Left forelimb (tissue), 1 donor: ENCODE results near the gene CMKLR1.
A peak's percentile ranks its signal among the peaks of the same experiment; 100 is the strongest.

Experiments used
- DNase-seq: peaks from one replicate; pipeline ENCODE4 v3.0.0-alpha.2; 2018; ENCODE audit warnings: low spot score

CMKLR1 gene

GRCh38 chr12:108315486-108316105, 23.5 kb downstream of the CMKLR1 start:
- no peak for DNase-seq

- no peak for DNase-seq
Observed at GRCh38 chr12:108313606-108314351, 25.3 kb downstream of the CMKLR1 start.

GRCh38 chr12:108313241-108313605, 25.9 kb downstream of the CMKLR1 start:
- no peak for DNase-seq

- DNase-seq: no peak
Observed at GRCh38 chr12:108312693-108313189, 26.4 kb downstream of the CMKLR1 start.

- DNase-seq: no peak
Observed at GRCh38 chr12:108312073-108312659, 26.9 kb downstream of the CMKLR1 start.

- no peak for DNase-seq
Observed at GRCh38 chr12:108311605-108312004, 27.5 kb downstream of the CMKLR1 start.

GRCh38 chr12:108310489-108310888, 28.6 kb downstream of the CMKLR1 start:
- DNase-seq: no peak

GRCh38 chr12:108309674-108310312, 29.3 kb downstream of the CMKLR1 start:
- DNase-seq: no peak

GRCh38 chr12:108308395-108309085, 30.6 kb downstream of the CMKLR1 start:
- DNase-seq: no peak

- no peak for DNase-seq
Observed at GRCh38 chr12:108307006-108307405, 32.1 kb downstream of the CMKLR1 start.

GRCh38 chr12:108306506-108306905, 32.6 kb downstream of the CMKLR1 start:
- DNase-seq: no peak

GRCh38 chr12:108305991-108306501, 33.1 kb downstream of the CMKLR1 start:
- no peak for DNase-seq

GRCh38 chr12:108305520-108305919, 33.6 kb downstream of the CMKLR1 start:
- peak; percentile 86 for DNase-seq

- DNase-seq: no peak
Observed at GRCh38 chr12:108304633-108305032, 34.5 kb downstream of the CMKLR1 start.

- DNase-seq: no peak
Observed at GRCh38 chr12:108303703-108304102, 35.4 kb downstream of the CMKLR1 start.

- DNase-seq: peak; percentile 91
Observed at GRCh38 chr12:108302403-108303311, 36.5 kb downstream of the CMKLR1 start.

GRCh38 chr12:108302016-108302402, 37.1 kb downstream of the CMKLR1 start:
- no peak for DNase-seq

GRCh38 chr12:108301346-108301745, 37.8 kb downstream of the CMKLR1 start:
- DNase-seq: no peak

- no peak for DNase-seq
Observed at GRCh38 chr12:108299980-108300696, 39.0 kb downstream of the CMKLR1 start.

- no peak for DNase-seq
Observed at GRCh38 chr12:108299516-108299915, 39.6 kb downstream of the CMKLR1 start.
